Heart right ventricle (tissue), 16 donors: ENCODE measurements around the gene TMEM225B. TPM values are rescaled to one million over a fixed set of nuclear protein-coding genes. Genes with fewer than 3 reads are reported as not detected.
"Not testable (repeated sequence)": the region's sequence is repeated elsewhere in the genome, so short reads cannot be mapped to it uniquely, and the experiment has no call there.

Experiments used
- ATAC-seq, 8 donors: fragments of 200-7000 bp; cut with Tn5 transposase; one replicate each; pipeline ENCODE4 v1.9.1; 2020; ENCODE audit warnings: mild to moderate bottlenecking in 8 of 8, moderate library complexity in 8 of 8, moderate number of reproducible peaks in 1 of 8
- DNase-seq, 2 donors: peaks; one replicate each; pipeline ENCODE4 v3.0.0-alpha.2; 2020
- H3K27ac ChIP-seq, 10 donors: fragments of 200-600 bp; sonication (generic) in 2 of 10; one replicate each; pipeline versions ENCODE4 v1.5.0 to v1.8.0; 2020 to 2022; ENCODE audit warnings: mild to moderate bottlenecking in 3 of 10
- H3K27me3 ChIP-seq, 7 donors: fragments of 200-600 bp; one replicate each; pipeline ENCODE4 v1.8.0; 2021 to 2022; ENCODE audit warnings: mild to moderate bottlenecking in 2 of 7
- H3K36me3 ChIP-seq, 9 donors: fragments of 200-600 bp; sonication (generic) in 1 of 9; one replicate each; pipeline versions ENCODE4 v1.5.0 to v1.8.0; 2020 to 2022; ENCODE audit warnings: mild to moderate bottlenecking in 2 of 9
- H3K4me1 ChIP-seq, 9 donors: fragments of 200-600 bp; sonication (generic) in 1 of 9; one replicate each; pipeline versions ENCODE4 v1.5.0 to v1.8.0; 2020 to 2022; ENCODE audit warnings: mild to moderate bottlenecking in 4 of 9
- H3K4me3 ChIP-seq, 10 donors: fragments of 200-600 bp; sonication (generic) in 2 of 10; one replicate each; pipeline versions ENCODE4 v1.5.0 to v1.8.0; 2020 to 2022; ENCODE audit warnings: mild to moderate bottlenecking in 7 of 10, moderate library complexity in 2 of 10
- H3K9me3 ChIP-seq, 11 donors: fragments of 200-600 bp in 10 of 11; sonication (generic) in 2 of 11; one replicate each; pipeline versions ENCODE4 v1.5.0 to v1.8.0; 2013 to 2022; ENCODE audit warnings: mild to moderate bottlenecking in 2 of 11, control low read depth in 1 of 11, moderate library complexity in 1 of 11
- CTCF ChIP-seq, 9 donors: fragments of 200-600 bp; sonication (generic) in 2 of 9; IDR thresholded peaks; one replicate each; pipeline versions ENCODE4 v1.5.0 to v1.8.0; 2021 to 2022; ENCODE audit warnings: antibody characterized with exemption in 9 of 9, mild to moderate bottlenecking in 5 of 9, moderate library complexity in 1 of 9
- WGBS, 2 donors: extraction: QIAGEN DNeasy Blood & Tissue Kit; methylation state at CpG; one replicate each; pipeline ENCODE4 v1.1.7; 2013; ENCODE audit warnings: inconsistent platforms in 1 of 2; 5-methylcytosine and 5-hydroxymethylcytosine counted together
- intact Hi-C, 10 donors: fragments of 100-400 bp; cut with DNase I; formaldehyde crosslinking; loops; one replicate each; pipeline versions ENCODE4 v1.11.1 to v1.14.2; 2022
- polyA plus RNA-seq, 2 donors: library from polyadenylated mRNA; stranded (reverse); fragments of 200-250 nt; gene quantifications; one replicate each; pipeline ENCODE4 v1.2.3, GENCODE V29; 2013
- total RNA-seq, 10 donors: library from RNA; stranded (reverse); fragmentation: NEBNext Ultra II Directional in 3 of 10; extraction: Animal tissue kit (Norgen Biotek cat#: 25700) in 3 of 10; gene quantifications; one replicate each; pipeline versions ENCODE4 v1.2.1 to v1.2.4, GENCODE V29; 2021 to 2023
- donor health status: Arrhythmogenic right ventricular cardiomyopathy.
- donor health status: ischemic (EF 13 %, LVEDD 7.1; RV severe dilation, severe dysfunction).
- donor health status: healthy with polysubstance abuse.
- donor health status: DM: no; HTN: yes; CAD: no.
- donor health status: DM: no; HTN: no; CAD: no.
- donor health status: ischemic (EF 25% LVEDD 6.9; RV normal size, moderate dysfunction).
- donor health status: ischemic (EF 25% LVEDD 5.7; RV mildly dilated, moderate dysfunction).
- donor health status: healthy.
- donor health status: DM: yes; HTN: yes; CAD: no.
- donor health status: Ischemic cardiomyopathy.
- donor health status: ischemic (EF 35%, LVEDD 5.7; RV mildly dilated, moderate dysfunction).
- donor health status: nonischemic (EF 11% LVEDD 7.7; RV severe dilation, severe dysfunction).
- donor health status: DM: yes; HTN: yes; CAD: no.
- donor health status: PGD.
- donor health status: ischemic (EF 29% LVEDD 5.4; RV normal size, mild dysfunction).
- donor health status: nonischemic (EF 23%, LVEDD 6.1; RV moderate dilation, normal function).

TMEM225B gene
- total and polyA plus RNA-seq, 12 donors, result 0.10 to 0.37 (median 0.23) TPM; not detected in 7

- 95% methylated on average over 20 of the region's 20 CpGs for WGBS, 2 donors
- H3K9me3 ChIP-seq, result no peaks in the 10 kb centered on the region
- no peaks in the 10 kb centered on the region for H3K27me3 ChIP-seq
- intact Hi-C loops, result loop anchor here in 2 of 10 donors (10.0 kb wide), 1 partner anchor 285 kb away; the partner anchor contains the start of gene TRIM4 (in 2 of the 2)
- ATAC-seq, result no peak
- no peak overlapping the region for H3K4me3 ChIP-seq
- peaks cover 0 to 15% (median 0%) of the 10 kb centered on the region in 9 donors for H3K4me1 ChIP-seq
- DNase-seq, result no peak
- peaks cover 0 to 99% (median 50%) of the 10 kb centered on the region in 9 donors for H3K36me3 ChIP-seq
- TF ChIP-seq CTCF (IDR thresholded peaks at IDR 0.05), result no peak
- H3K27ac ChIP-seq, result no peak overlapping the region
Observed at GRCh38 chr7:99629643-99630042, 31.6 kb downstream of the TMEM225B start.

GRCh38 chr7:99631295-99632109 lies 33.4 kb downstream of the TMEM225B start:
- intact Hi-C loops, result no loop called here
- H3K27ac ChIP-seq, result peak overlapping the region in 1 of 10 donors; percentile 4
- DNase-seq, result peak in 1 of 2 donors; percentile 12
- ATAC-seq, result peak; percentile 43 to 94 (median 88)
- H3K4me1 ChIP-seq, result peaks cover 0 to 24% (median 0%) of the 10 kb centered on the region in 9 donors
- peak in 7 of 9 donors; percentile 23 to 45 (median 37) for TF ChIP-seq CTCF (IDR thresholded peaks at IDR 0.05)
- H3K4me3 ChIP-seq, result no peak overlapping the region
- no peaks in the 10 kb centered on the region for H3K9me3 ChIP-seq
- H3K27me3 ChIP-seq, result no peaks in the 10 kb centered on the region
- H3K36me3 ChIP-seq, result peaks cover 0 to 84% (median 31%) of the 10 kb centered on the region in 9 donors
- 46 to 48% methylated on average over 9 of the region's 9 CpGs for WGBS, 2 donors

- intact Hi-C loops, H3K27ac ChIP-seq, H3K4me1 ChIP-seq, H3K9me3 ChIP-seq, H3K4me3 ChIP-seq, DNase-seq, H3K27me3 ChIP-seq, ATAC-seq: not testable (repeated sequence)
- H3K36me3 ChIP-seq, result peaks cover 0 to 48% (median 0%) of the 10 kb centered on the region in 9 donors
- 80 to 86% methylated on average over 2 of the region's 2 CpGs for WGBS, 2 donors
Observed at GRCh38 chr7:99637414-99637813, 39.3 kb downstream of the TMEM225B start.

GRCh38 chr7:99638731-99639130 lies 40.7 kb downstream of the TMEM225B start:
- ATAC-seq, result no peak
- intact Hi-C loops, result no loop called here

More at GRCh38 chr7:99638731-99639130, 40.7 kb downstream of the TMEM225B start:
- TF ChIP-seq CTCF (IDR thresholded peaks at IDR 0.05), result no peak
- DNase-seq, result no peak
- no peaks in the 10 kb centered on the region for H3K9me3 ChIP-seq
- H3K4me3 ChIP-seq, result no peak overlapping the region
- no peaks in the 10 kb centered on the region for H3K27me3 ChIP-seq
- peaks cover 0 to 9% (median 0%) of the 10 kb centered on the region in 9 donors for H3K4me1 ChIP-seq
- H3K27ac ChIP-seq, result no peak overlapping the region
- H3K36me3 ChIP-seq, result peaks cover 0 to 43% (median 0%) of the 10 kb centered on the region in 9 donors
- WGBS, 2 donors, result 94% methylated on average over 23 of the region's 23 CpGs
